NCI-H2171 treated with DMSO at 0.1 percent for 48 hours (cell line): Measurements from ENCODE around the gene RAB11FIP4.
A peak's percentile ranks its signal among the peaks of the same experiment; 100 is the strongest.
"Not testable (repeated sequence)": the region's sequence is repeated elsewhere in the genome, so short reads cannot be mapped to it uniquely, and the experiment has no call there.

Experiments used
- DNase-seq: peaks from one replicate; lab custom pipeline; 2025; lab: John Stamatoyannopoulos, UW

The RAB11FIP4 gene

GRCh38 chr17:31433811-31434726 lies 42.6 kb downstream of the RAB11FIP4 start:
- DNase-seq = peak; percentile 50

- no peak for DNase-seq
Measured at GRCh38 chr17:31434727-31435050, 43.2 kb downstream of the RAB11FIP4 start.

GRCh38 chr17:31435581-31435980 lies 44.1 kb downstream of the RAB11FIP4 start:
- DNase-seq = no peak

GRCh38 chr17:31437720-31438400 lies 46.4 kb downstream of the RAB11FIP4 start:
- no peak for DNase-seq

GRCh38 chr17:31439716-31440115 lies 48.2 kb downstream of the RAB11FIP4 start:
- DNase-seq = no peak

GRCh38 chr17:31442276-31442675 lies 50.8 kb downstream of the RAB11FIP4 start:
- DNase-seq = no peak

GRCh38 chr17:31442856-31443255 lies 51.4 kb downstream of the RAB11FIP4 start:
- DNase-seq = not testable (repeated sequence)

- no peak for DNase-seq
Measured at GRCh38 chr17:31443386-31443785, 51.9 kb downstream of the RAB11FIP4 start.

GRCh38 chr17:31444026-31444425 lies 52.6 kb downstream of the RAB11FIP4 start:
- no peak for DNase-seq

- no peak for DNase-seq
Measured at GRCh38 chr17:31446195-31446967, 54.9 kb downstream of the RAB11FIP4 start.

GRCh38 chr17:31448467-31449077 lies 57.1 kb downstream of the RAB11FIP4 start:
- no peak for DNase-seq

- no peak for DNase-seq
Measured at GRCh38 chr17:31449111-31449510, 57.6 kb downstream of the RAB11FIP4 start.

- no peak for DNase-seq
Measured at GRCh38 chr17:31449746-31450145, 58.3 kb downstream of the RAB11FIP4 start.

- DNase-seq = no peak
Measured at GRCh38 chr17:31452101-31452500, 60.6 kb downstream of the RAB11FIP4 start.

- no peak for DNase-seq
Measured at GRCh38 chr17:31452561-31453110, 61.2 kb downstream of the RAB11FIP4 start.

GRCh38 chr17:31453896-31454295 lies 62.4 kb downstream of the RAB11FIP4 start:
- DNase-seq = peak; percentile 15

GRCh38 chr17:31456814-31457213 lies 65.3 kb downstream of the RAB11FIP4 start:
- no peak for DNase-seq

- no peak for DNase-seq
Measured at GRCh38 chr17:31457391-31458234, 66.1 kb downstream of the RAB11FIP4 start.

- no peak for DNase-seq
Measured at GRCh38 chr17:31458829-31459228, 67.4 kb downstream of the RAB11FIP4 start.

- no peak for DNase-seq
Measured at GRCh38 chr17:31459716-31460115, 68.2 kb downstream of the RAB11FIP4 start.

GRCh38 chr17:31460226-31460721 lies 68.8 kb downstream of the RAB11FIP4 start:
- no peak for DNase-seq
